Placental pericyte (primary cell): ENCODE data around the gene GSTO1. TPM values are rescaled to one million over a fixed set of nuclear protein-coding genes. Genes with fewer than 3 reads are reported as not detected.

Experiments used
- small RNA-seq: library from RNA; depleted of rRNA; stranded (forward); fragments of <200 nt; gene quantifications from one replicate; pipeline ENCODE3, GENCODE V24; 2012; ENCODE audit warnings: low replicate concordance
- total RNA-seq: library from RNA; depleted of rRNA; stranded (reverse); fragments of >200 nt; gene quantifications from 2 replicates; pipeline ENCODE4 v1.2.3, GENCODE V29; 2012

The GSTO1 gene
- total RNA-seq: 224 and 299 TPM in 2 replicates

DNA sequence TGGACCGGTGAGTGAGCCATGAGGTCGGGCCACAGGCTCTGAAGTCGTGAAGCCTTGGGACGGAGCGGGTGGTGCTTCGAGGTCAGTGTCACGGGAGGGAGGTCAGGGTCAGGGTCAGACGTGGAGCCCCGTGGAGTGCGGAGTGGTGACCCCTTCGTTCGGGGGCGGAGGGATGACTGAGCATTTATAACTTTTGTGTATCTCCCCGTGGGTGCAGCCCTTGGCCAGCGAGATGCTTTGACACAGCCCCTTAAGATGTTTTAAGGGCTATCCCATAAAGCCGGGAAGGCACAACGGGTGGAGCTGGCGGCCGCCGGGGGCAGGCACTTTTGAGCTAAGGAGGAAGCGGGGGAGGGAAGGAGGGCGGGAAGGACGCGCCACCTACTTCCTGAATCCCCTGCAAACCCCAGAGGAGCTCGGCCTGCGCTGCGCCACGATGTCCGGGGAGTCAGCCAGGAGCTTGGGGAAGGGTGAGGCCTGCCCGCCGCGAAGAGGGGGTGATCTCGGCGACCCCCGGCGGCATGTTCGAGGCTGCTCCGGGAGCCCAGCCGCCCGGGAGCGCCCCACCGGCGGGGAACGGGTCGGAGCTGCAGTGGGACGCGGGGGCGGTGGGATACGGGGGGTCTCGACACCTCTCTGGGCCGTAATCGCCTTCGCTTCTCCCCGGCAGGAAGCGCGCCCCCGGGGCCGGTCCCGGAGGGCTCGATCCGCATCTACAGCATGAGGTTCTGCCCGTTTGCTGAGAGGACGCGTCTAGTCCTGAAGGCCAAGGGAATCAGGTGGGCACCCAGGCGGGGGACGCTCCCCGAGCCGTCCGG is at the start of gene GSTO1:
GSTO1 (plus strand) TSS at position 400 of the 818 bp plus-strand sequence; CDS start at position 437, 37 bp downstream.

DNA sequence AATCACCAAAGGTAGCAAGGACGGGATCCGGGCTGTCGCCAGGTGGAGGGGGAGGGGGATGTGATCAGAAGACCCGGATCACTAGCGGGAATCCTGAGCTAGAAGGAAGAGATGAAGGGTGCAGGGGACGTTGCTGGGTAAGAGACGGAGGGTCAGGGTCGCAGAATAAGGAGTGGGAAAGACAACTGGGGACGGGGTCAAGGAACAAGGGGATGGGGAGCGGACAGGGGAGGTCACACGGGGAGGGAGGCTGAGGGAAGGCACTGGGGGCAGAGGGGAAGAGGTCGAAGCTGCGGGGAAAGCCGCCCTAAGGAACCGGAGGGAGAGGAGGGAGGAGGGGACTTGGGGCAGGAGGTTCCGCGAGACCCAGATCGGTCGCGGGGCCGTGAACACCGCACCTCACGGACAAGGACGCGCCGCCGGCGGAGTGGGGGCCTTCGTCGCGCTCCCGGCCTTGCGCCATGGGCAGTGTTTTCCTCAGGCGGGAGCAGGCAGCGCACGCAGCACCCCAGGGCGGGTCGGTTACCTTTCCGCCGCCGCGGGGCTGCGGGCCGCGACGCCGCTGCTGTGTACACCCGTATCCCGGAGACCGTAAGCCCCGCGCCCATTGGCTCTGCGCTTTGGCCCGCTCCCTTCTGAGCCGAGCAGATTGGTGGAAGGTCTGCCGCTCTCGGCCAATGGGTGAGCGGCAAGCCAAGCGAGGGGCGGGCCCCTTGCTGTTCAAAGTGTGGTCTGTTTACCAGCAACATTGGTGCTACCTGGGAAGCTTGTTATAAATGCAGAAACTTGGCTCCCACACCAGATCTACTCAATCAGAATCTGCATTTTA is 22.7 kb upstream of the GSTO1 start, which contains the start of gene CFAP43:
CFAP43 (minus strand) TSS at position 581 of the 829 bp plus-strand sequence; CDS start at position 463, 118 bp downstream.

DNA sequence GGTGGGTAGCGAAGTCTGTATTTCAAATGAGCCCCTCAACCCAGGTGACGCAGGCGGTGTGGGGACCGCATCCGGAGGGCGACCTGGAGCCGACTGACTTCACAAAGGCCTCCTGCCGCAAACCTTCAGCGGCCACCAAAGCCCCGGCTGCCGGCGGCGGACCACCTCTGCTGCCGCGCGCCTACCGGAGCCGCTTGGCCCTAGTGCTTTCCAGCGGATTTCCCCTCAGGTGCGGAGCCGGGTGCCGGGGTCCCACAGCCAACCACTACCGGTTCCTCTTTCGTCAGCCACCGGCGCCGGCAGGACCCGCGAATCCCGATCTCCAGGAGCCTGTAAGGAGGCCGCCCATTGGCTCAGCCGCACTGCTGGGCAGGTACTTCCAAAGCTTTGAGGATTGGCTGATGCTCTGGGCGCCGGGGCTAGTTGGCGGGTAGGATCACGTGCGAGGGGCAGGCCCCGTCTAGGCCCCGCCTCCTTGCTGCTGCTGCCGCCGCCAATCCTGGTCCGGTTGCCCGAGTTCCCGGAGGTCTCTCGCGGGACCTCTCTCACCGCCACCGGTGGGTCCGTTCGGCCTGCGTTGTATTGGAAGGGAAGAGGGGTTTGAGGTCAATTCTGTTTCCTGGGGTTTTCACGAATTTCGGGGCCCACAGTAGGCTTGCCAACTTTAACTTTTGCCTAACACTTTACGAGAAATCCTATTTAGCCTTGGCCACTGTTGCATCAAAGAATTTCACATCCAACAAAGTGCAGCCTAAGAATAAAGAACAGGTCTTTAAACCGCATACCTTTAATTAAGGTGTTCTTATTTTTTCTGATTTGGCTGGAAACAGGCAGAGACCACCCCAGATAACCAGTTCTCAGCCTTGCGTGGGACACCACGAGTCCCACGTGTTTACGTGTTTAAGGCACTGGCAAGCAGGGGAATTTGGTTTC is 14.3 kb downstream of the GSTO1 start, which contains the start of gene GSTO2:
GSTO2 (plus strand) TSS at position 472 of the 933 bp plus-strand sequence. CDS start 5,732 bp downstream, outside the sequence.

Small RNAs within 50 kb of the gene (small RNA-seq; reads per million reads assigned to genes)
- gene MIR4482 (not detected), gene MIR609 (not detected)

Other genes with a start within 250 kb of the GSTO1 start
- gene COL17A1, start 169.0 kb upstream of the GSTO1 start, total RNA-seq: under 0.01 and 1.1 TPM in 2 replicates
- 5.9 and 15.3 TPM in 2 replicates for gene SFR1, start 132.7 kb upstream of the GSTO1 start, total RNA-seq
- 0.22 TPM in 1 of 2 replicates, not detected in the other for gene CFAP43, start 22.5 kb upstream of the GSTO1 start, total RNA-seq
- gene GSTO2, start 14.3 kb downstream of the GSTO1 start, total RNA-seq: 0.22 and 1.9 TPM in 2 replicates
- gene ITPRIP, start 83.6 kb downstream of the GSTO1 start, total RNA-seq: 20.8 and 45.2 TPM in 2 replicates
- 0.29 and 0.44 TPM in 2 replicates for gene CFAP58, start 98.9 kb downstream of the GSTO1 start, total RNA-seq